HG02642 (cell line): ENCODE measurements around the gene HSDL1.
A peak's percentile ranks its signal among the peaks of the same experiment; 100 is the strongest.

Source experiments
- ATAC-seq: cut with Tn5 transposase; IDR thresholded peaks from one replicate; pipeline ENCODE4 v1.9.1; 2021; ENCODE audit warnings: mild to moderate bottlenecking; ENCODE audit not compliant: unreplicated experiment, poor library complexity

Gene HSDL1

DNA sequence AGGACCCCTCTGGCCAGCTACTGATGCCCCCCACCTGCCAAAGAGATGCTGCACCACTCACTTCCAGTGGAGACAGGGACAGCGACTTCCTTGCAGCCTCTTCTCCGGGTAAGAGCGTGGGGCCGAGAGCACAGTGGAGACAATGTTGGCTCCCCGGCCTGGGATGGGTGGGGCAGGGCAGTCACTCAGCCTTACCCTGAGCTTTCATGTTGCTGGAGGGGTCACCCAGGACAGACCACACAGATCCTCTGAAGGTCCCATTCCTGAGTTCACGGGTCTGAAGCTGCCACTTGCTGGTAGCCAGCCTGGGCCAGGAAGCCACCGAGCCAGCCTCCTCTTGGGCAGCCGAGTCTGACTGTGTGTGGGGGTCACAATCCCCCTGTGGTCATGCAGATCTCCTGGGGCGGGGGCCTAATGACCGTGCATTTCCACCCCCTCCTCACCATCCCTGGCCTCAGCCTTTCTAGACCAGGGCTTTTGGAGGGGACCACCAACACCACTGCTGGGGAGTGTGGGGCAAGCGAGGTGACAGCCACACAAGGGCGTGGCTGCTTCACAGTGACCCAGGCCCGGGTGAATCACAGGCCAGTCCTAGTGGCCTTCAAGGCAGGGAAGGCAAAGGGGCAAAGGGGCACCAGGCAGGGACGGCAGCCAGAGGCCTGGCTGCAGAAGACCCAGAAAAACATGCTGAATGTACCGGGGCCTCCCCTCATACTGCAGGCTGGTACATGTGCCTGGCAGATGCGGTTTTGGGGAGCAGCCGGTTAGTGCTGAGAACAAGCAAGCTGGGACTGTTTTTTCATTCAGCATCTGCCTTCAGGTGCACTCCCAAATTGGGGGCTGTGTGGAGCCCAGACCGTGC, 31.4 kb upstream of the HSDL1 start:
- ATAC-seq: no peak

GRCh38 chr16:84175350-84176081, 30.5 kb upstream of the HSDL1 start:
- ATAC-seq: no peak

GRCh38 chr16:84174396-84174795, 29.4 kb upstream of the HSDL1 start:
- no peak for ATAC-seq

GRCh38 chr16:84169765-84170310, 24.9 kb upstream of the HSDL1 start:
- no peak for ATAC-seq

GRCh38 chr16:84166796-84167695, 22.1 kb upstream of the HSDL1 start:
- ATAC-seq: no peak

DNA sequence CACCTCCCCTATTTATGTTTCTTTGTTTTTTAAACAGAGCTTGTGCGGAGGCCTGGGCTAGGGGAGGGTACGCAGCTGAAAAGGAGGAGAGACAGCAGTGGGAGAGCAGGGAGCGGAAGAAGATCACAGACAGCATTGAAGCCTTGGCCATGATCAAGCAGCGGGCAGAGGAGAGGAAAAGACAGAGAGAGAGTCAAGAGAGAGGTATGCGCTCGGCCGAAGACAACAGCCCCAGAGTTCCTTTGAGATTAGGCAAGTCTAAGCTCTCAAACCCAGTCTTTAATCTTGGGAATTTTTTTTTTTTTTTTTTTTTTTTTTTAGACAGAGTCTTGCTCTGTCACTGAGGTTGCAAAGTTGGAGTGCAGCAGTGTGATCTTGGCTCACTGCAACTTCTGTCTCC, 20.8 kb upstream of the HSDL1 start:
- no peak for ATAC-seq

DNA sequence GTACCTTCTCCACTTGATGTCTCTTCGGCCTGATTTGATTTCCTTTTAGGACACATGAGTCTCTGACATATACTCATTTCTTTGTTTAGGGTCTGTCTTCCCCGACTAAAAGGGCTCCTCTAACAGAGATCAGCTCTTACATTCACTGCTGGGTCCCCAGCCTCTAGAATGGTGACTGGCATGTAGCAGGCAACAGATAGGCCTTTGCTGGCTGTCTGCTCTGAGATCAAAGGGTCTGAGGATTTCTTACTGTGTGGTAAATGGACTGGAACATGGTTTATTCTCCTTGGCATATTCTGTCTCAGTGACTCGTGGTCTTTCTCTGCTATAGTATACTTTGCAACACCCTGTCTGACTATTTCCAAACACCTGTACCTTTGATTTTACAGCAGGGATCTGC, 16.8 kb upstream of the HSDL1 start:
- ATAC-seq: no peak

DNA sequence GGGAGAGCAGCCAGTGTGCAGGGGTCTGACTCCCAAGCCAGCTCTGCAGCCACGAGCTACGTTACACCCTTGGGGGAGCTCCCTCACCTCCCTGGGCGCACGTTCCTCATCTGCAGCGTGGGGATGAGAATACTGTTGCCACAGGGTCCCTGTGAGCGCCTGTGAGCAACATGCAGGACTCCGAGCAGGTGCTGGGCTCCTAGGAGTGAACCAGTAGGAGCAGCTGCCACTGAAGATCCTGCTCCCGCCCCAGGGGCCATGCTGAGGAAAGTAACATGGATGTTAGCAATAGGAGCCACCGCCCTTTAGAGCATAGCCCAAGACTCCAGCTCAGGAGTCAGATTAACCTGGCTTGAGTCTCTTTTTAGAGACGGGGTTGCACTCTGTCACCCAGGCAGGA, 16.1 kb upstream of the HSDL1 start:
- ATAC-seq: no peak

DNA sequence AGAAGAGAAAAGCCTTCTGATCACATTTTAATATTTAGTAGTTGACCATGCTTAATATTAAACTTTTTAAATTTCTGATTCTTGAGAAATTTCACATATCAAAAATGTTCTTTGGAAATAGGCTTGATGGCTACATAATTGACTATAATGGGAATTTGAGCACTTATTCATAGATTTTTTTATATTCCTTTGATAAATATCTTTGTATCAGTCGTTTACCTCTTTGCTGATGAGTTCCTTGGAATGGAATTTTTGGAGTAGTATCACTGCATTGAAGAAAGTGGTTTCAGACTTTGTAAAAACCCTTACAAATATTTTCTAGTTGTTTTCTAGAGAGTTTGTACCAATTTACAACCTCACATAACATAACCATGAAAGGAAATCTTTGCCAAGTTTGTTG, 14.8 kb upstream of the HSDL1 start:
- no peak for ATAC-seq

- no peak for ATAC-seq
Observed at GRCh38 chr16:84159007-84159406, 14.0 kb upstream of the HSDL1 start.

DNA sequence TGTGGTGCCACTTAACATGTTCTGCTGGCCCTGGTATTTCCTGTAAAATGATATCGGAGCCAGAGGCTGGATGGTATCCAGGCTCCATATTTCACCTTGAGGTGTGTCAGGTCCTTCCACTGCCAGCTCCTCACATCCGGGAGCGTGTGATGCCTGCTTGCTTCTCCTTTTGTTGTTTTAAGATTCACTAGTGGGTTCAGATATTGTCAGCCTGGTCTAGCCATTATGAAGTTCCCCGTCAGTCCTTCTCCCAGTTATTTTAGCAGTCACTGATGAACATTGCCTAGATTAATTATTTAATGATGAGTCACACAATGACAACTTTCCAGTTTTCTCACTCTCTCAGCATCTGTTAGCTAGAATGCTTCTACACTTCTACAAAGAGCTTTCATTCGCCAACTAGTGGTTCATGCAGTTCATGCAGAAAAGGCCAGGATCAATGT, 11.4 kb upstream of the HSDL1 start:
- no peak for ATAC-seq

GRCh38 chr16:84155771-84156170, 10.8 kb upstream of the HSDL1 start:
- no peak for ATAC-seq

GRCh38 chr16:84155226-84155625, 10.2 kb upstream of the HSDL1 start:
- ATAC-seq: no peak

GRCh38 chr16:84153660-84154214, 8.8 kb upstream of the HSDL1 start:
- no peak for ATAC-seq

- ATAC-seq: no peak
Observed at GRCh38 chr16:84150926-84151325, 5.9 kb upstream of the HSDL1 start.

DNA sequence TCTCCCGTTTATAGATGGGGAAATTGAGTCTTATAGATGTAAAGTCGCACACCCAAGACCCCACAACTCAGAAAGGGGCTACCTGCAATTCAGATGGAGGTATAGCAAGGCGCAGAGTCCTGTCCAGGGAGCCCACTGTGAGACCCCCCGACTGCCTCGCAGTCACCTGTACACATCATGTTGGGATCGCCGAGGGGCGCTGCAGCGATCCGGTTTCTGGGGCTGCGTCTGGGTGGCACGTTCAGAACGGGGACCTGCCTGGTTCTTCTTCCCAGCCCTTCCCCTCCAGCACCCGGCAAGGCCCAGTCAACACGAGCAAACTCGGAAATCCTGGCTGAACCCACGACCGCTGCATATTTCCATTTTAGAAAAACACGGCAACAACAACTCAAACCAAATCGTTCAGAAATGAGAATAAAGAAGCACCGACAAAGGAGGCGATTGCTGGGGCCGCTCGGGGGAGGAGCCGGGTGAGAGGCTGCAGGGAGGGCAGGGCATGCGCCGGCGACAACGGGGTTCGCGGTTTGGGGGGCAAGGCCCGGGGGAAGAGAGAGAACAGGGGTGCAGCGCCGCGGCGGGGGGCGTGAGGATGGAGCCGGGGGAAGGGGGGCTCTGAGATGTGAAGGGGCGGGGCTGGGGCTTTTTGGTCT, 643 bp downstream of the HSDL1 start:
- ATAC-seq: peak; percentile 11

- no peak for ATAC-seq
Observed at GRCh38 chr16:84143784-84144199, 1.2 kb downstream of the HSDL1 start.

DNA sequence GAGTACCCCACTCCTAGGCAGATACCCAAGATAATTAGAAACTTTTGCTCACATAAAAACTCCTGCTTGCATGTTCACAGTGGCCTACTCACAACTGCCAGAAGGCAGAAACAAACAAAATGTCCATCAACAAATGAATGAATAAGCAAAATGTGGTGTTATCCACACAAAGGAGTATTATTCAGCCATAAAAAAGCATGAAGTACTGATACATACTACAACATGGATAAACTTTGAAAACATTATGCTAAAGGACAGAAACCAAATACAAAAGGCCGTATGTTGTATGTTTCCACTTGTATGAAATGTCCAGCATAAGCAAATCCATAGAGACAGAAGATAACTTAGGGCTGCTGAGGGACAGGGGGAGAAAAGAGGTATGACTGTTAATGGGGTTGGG, 1.9 kb downstream of the HSDL1 start:
- no peak for ATAC-seq

DNA sequence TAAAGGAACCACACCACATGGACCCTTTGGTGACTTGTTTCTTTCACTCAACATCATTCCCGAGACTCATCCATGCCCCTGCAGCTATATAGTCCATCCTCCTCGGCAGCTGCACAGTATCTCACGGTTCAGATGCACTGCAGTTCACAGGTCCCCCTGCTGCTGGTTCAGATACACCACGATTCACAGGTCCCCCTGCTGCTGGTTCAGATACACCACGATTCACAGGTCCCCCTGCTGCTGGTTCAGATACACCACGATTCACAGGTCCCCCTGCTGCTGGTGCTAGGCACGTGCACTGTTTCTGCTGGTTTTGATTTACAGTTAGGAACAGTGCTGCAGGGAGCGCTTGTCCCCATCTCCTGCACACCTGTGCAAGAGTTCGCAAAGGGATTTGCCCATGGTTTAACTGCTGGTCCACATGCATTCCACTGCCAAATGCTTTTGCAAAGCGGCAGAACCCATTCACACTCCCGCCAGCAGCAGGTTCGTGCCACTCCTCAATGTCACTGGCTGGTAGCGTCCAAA, 3.8 kb downstream of the HSDL1 start:
- no peak for ATAC-seq
